HG02642 (cell line): ENCODE data around the gene ME3.

ENCODE experiments used
- ATAC-seq: cut with Tn5 transposase; IDR thresholded peaks from one replicate; pipeline ENCODE4 v1.9.1; 2021; ENCODE audit warnings: mild to moderate bottlenecking; ENCODE audit not compliant: unreplicated experiment, poor library complexity

Gene ME3

GRCh38 chr11:86414032-86414431, 258.4 kb downstream of the ME3 start:
- no peak for ATAC-seq

GRCh38 chr11:86408845-86409244, 263.6 kb downstream of the ME3 start:
- no peak for ATAC-seq

GRCh38 chr11:86403458-86403857, 269.0 kb downstream of the ME3 start:
- ATAC-seq: no peak

- ATAC-seq: no peak
Observed at GRCh38 chr11:86398106-86398505, 274.3 kb downstream of the ME3 start.

- ATAC-seq: no peak
Observed at GRCh38 chr11:86397351-86397750, 275.1 kb downstream of the ME3 start.

- ATAC-seq: no peak
Observed at GRCh38 chr11:86396396-86396795, 276.0 kb downstream of the ME3 start.

- no peak for ATAC-seq
Observed at GRCh38 chr11:86395061-86395551, 277.3 kb downstream of the ME3 start.
